Skin of body (tissue), 2 donors: ENCODE data around the gene KRTAP5-7. TPM values are rescaled to one million over a fixed set of nuclear protein-coding genes. Genes with fewer than 3 reads are reported as not detected.
"Not testable (repeated sequence)": the region's sequence is repeated elsewhere in the genome, so short reads cannot be mapped to it uniquely, and the experiment has no call there.

Source experiments
- DNase-seq: peaks from one replicate; lab custom pipeline; 2025; lab: John Stamatoyannopoulos, UW
- total RNA-seq: library from RNA; depleted of rRNA; stranded (reverse); fragments of >200 nt; gene quantifications from one replicate; pipeline ENCODE4 v1.2.3, GENCODE V29; 2014

Gene KRTAP5-7, protein sequence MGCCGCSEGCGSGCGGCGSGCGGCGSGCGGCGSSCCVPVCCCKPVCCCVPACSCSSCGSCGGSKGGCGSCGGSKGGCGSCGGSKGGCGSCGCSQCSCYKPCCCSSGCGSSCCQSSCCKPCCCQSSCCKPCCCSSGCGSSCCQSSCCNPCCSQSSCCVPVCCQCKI
- total RNA-seq = 0.89 TPM

DNA sequence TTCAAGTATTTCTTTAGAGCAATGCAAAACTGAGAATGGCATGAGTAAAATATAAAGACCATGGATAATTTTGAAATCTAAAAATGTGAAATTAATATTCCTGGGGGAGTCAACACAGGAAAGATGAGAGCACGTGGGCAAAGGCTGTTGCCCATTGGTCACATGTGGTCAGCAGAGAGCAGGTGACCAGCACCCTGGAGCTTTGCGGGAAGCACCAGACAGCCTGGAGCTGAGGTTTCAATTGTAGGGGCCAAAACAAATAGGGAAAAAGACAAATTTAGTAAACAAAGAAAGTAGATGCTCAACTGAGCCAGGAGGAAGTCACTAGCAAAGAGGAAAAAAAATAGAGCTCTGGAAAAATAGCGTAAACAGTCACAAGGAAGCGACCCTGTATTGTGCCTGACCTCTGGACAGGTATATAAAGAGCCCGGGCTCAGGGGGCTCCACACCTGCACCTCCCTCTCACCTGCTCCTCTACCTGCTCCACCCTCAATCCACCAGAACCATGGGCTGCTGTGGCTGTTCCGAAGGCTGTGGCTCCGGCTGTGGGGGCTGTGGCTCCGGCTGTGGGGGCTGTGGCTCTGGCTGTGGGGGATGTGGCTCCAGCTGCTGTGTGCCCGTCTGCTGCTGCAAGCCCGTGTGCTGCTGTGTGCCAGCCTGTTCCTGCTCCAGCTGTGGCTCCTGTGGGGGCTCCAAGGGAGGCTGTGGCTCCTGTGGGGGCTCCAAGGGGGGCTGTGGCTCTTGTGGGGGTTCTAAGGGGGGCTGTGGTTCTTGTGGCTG, at the start of gene KRTAP5-7:
Gene KRTAP5-7, plus strand, starts transcription at position 472 of the 780 bp plus-strand sequence. Its CDS starts 34 bp downstream, at position 506.
- DNase-seq = not testable (repeated sequence)

DNA sequence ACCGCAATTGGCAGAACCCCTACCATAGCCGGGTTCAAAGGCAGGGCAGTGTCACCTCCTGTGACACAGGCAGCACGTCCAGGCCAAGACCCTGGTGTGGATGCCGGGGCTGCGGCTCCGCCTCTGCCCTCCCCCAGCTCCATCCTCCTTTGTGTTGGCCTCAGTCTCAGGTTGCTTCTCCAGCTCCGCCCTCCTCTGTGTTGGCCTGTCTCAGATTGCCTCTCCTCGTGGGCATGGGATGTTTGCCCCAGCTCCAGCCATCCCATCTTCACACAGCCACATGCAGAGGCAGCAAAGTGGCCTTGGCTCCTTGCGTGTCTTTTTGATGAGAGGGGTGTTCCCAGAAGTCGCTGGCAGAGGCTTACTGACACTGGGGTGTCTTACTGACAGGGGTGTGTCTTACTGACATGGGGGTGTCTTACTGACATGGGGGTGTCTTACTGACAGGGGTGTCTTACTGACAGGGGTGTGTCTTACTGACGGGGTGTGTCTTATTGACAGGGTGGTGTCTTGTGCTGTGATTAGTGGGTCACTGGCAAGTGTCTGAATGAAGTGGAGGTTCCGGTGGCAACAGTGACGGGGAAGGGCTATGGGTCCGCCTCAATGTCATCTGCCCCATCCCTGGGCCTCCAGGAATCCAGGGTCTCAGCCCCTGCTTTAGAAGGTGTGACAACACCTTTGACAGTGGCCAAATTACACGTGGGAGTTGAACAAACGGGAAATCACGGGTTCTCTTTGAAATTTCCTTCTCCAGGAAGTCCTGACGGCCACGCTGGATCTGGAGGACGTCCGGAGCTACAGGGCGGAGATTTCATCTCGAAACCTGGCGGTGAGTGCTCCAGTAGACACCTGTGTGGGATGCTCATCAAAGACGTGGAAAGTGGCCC, 49.2 kb upstream of the KRTAP5-7 start:
- no peak for DNase-seq

DNA sequence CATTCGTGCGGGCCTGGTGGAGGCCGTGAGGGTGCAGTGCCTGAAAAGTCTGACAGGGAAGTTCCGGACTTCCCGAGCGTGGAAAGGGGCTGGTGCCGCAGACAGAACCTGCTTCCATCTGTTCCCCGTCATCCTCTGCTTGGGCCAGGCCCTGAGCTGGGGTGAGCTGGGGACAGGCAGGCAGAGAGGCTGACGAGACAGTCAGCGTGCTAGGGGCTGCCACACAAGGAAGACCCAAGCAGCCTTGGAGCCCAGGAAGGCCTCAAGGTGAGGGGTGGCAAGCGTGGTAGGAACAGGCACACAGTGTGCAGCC, 48.6 kb upstream of the KRTAP5-7 start:
- no peak for DNase-seq

DNA sequence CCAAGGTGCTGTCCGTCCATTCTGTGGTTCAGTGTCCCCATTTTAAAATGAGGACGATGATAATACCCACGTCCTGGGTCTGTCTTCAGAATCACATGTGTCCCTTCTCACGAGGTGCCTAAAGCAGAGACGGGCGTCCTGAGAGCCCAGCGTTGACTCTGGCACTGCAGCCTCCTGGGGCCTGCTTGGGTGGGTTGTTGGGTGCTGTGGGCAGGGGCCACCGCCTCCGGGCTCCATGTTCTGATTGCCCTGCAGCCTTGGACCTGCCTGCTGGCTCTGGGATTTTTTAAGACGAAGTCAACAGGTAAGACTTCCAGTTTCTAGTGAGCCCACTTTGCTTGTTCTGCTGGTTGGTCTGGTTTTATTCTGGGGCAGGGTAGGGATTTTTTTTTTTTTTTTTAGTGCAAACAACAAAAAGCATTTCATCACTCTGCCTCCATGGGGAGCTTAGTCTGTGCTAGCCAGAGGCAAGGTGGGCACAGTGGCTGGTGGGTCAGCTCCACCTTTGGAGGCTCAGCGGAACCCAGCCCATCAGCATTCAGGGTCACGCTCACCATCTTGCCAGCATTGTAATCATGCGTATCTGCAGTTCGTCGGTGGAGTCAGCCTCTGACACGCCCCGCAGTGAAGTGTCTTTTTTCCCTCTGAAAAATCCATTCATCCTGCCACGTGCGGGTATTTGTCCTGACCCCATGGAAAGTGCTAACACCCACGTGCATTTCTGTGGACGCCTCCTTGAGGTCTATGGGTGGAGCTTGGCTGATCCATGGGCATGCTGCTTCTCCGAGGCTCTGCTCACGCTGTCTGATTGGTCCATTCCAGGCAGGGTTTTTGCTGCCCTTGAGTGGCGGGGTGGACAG, 45.7 kb upstream of the KRTAP5-7 start:
- DNase-seq = no peak

DNA sequence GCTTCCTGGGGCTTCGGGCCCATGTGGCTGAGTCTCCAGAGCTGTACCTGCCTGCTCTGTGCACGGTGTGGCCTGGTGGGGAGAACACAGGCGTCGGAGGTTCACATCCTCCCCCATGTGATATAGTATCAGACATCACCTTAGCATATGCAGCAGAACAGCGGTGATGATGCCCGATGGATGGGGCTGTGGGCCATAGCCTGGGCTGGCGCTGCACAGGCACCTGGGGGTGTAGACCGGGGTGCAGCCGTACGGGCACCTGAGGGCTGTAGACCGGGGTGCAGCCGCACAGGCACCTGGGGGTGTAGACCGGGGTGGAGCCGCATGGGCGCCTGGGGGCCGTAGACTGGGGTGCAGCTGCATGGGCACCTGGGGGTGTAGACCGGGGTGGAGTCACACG, 44.9 kb upstream of the KRTAP5-7 start:
- DNase-seq = no peak

DNA sequence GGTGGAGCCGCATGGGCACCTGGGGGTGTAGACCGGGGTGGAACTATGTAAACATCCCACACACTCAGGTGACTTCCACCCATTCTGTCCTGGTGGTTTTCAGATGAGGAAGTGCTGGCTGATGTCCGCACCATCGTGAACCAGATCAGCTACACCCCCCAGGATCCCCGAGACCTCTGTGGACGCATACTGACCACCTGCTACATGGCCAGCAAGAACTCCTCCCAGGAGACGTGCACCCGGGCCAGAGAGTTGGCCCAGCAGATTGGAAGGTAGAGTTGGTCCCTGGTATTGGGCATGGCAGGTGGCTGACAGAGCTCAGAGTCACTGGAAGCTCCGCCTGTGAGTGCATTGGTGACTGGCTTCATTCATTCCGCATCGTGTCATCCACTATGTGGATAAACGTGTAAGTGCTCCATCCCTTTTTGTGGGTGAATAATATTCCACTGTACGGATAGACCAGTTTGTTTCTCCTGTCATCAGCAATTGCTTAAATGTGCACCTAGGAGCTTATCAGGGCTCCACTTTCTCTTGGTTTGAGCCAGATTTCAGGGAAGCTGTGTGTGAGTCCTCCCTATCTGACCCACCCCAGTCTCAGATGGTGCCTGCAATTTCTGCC, 44.2 kb upstream of the KRTAP5-7 start:
- DNase-seq = no peak

DNA sequence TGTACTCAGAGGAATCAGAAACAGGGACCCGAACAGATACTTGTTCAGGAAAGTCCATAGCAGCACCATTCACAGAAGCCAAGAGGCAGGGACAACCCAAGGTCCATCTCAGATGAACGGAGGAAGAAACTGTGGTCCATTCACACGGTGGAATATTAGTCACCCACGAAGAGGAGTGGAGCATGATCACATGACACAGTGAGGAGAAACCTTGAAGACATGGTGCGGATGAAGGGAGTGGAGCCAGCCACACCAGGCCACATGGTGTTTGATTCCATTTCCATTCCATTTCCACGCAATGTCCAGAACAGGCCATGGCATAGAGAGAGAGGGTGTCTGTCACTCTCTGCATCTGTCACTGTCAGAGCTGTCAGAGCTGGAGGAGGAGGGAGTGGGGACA, 43.4 kb upstream of the KRTAP5-7 start:
- no peak for DNase-seq

DNA sequence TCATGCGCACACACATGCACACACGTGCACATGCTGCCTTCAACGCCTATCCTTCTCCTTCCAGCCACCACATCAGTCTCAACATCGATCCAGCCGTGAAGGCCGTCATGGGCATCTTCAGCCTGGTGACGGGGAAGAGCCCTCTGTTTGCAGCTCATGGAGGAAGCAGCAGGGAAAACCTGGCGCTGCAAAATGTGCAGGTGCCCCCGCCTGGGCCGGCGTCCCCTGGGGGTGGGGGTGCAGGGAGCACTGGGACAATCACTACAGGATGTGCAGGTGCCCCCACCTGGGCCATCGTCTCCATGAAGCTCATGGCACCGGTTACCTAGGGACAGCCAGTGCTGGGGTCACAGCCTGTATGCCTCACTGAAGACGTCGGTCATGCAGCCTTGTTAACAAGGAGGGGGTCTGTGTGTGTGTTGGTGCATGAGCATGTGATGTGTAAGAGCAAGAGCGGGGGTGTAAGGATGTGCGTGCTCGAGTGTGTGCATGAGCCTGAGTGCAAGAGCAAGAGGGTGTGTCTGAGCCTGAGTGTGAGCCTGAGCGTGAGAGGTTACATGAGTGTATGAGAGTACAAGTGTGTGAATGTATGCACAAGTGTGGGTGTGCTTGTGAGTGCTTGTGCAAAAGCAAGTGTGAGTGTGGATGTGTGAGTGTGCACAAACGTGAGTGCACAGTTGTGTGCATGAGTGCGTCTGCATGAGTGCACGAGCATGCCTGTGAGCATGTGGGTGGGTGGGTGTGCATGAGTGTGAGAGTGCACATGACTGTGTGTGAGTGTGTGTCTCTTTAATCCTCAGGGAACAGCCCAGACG, 42.6 kb upstream of the KRTAP5-7 start:
- no peak for DNase-seq

DNA sequence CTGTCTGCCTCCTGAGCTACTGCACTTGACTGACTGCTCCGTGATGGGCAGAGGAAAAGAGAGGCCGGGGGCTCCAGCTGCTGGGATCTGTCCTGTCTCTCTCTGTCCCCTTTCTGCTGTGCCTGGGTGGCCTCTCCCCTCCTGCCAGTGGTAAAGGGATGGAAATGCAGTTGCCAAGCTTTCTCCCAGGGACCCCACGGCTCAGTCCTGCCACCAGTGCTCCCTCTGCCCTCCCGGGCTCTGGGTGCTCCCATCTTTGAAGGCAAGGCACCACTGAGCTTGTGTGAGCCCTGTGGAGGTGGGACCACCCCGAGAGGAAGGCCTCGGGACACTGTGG, 42.0 kb upstream of the KRTAP5-7 start:
- DNase-seq = no peak

DNA sequence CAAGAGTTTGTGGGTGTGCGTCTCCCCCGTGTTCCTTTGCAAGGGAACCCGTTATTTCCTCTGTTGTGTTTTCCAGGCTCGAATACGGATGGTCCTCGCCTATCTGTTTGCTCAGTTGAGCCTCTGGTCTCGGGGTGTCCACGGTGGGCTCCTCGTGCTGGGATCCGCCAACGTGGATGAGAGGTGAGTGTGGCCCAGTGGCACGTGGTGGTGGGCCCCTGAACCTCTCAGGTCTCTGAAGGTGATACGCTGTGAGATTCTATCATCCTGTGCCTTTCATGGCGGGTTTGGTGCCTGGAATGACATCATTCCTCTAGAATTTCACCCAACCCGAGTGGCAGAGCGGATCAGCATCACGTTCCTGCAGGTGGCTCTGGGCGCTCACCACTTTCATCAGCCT, 41.6 kb upstream of the KRTAP5-7 start:
- no peak for DNase-seq

DNA sequence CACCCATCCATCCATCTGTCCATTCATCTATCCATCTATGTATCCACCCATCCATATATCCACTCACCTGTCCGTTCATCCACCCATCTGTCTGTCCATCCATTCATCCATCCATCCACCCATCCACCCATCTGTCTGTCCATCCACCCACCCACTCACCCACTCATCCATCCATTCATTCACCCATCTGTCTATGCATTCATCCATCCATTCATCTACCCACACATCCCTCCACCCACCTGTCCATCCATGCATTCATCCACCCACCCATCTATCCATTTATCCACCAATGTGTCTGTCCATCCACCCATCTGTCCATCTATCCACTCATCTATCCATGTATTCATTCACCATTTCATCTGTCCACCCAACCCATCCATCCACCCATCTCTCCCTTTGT, 40.7 kb upstream of the KRTAP5-7 start:
- DNase-seq = no peak

DNA sequence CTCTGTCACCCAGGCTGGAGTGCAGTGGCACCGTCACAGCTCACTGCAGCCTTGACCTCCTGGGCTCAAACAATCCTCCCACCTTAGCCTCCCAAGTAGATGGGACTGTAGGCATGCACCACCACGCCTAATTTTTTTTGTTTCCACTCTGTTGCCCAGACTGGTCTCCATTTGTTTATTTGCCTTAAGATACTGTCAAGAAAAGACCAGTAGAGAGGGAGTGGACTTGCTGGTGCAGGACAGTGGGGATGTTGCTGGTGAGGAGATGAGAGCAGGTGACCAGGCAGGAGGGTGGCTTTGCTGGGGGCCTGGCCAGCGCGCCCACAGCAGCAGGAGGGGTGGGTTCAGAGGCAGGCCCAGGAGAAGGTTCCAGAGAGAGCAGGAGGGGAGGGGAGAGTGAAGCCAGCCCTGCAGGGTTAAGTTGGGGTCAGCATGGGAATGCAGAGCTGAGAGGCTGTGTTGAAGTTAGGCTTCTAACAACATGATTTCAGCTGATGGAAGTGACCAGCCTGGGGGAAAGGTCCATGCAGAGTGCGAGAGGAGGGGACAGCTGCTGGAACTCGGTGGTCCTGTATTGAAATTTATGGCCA, 38.3 kb upstream of the KRTAP5-7 start:
- no peak for DNase-seq

DNA sequence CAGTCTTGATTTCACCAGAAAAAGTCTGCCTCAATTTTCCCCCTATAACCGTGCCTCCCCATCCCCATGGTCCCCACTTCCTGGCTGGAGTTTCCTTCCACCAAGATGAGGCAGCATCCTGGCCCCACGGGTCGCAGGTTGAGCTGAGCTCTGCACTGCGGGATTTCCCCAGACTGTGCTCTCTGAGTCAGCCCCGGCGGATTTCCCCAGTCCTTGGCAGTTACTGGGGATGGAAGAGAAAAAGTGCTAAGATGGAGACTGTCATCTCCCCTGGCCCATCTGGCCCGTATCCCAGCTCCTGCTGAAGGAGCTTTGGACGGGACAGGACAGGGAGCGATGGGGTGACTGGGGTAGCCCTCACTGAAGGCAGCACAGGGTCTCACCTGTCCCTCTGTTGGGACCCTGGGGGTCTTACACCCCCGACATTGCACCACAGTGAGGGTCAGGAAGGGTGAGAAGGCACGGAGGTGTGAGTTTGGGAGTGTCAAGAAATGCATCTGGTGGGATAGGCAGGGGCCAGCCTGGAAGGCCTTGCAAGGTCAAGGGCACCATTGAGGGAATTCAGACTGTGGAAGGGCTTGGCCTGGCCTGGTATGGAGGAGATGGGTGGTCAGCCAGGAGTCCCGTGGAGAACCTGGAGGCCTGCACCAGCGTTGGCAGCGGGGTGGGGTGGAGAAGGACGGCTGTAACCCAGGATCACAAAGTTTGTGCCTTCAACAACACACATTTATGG, 37.6 kb upstream of the KRTAP5-7 start:
- no peak for DNase-seq

DNA sequence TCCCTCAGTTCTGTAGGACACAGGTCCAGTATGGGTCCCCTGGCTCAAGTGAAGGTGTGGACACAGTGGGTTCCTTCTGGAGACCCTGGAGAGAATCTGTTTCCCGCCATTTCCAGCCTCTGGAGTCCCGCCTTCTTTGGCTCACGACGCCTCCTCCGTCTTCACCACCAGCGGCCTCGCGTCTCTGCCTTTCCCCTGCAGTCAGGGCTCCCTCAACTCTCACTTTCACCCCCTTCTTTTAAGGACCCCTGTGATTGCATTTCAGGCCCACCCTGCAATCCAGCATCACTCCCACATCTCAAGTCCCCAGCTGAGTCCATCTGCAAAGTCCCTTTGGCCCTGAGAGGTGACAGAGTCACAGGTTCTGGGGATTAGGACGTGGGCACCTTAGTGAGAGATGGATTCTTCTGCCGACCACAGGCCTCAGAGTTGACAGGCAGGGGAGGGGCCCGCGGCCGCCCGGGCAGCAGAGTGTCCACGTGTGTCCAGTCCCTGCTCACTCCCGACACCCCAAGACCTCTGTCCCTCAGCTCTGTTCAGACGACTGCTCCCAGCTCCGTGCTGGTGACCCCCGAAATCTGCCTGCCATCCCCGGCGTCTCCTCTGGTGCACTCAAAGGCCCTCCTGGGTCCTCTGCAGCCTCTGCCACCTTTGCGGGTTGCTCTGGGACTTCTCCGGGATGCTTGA, 36.9 kb upstream of the KRTAP5-7 start:
- no peak for DNase-seq

DNA sequence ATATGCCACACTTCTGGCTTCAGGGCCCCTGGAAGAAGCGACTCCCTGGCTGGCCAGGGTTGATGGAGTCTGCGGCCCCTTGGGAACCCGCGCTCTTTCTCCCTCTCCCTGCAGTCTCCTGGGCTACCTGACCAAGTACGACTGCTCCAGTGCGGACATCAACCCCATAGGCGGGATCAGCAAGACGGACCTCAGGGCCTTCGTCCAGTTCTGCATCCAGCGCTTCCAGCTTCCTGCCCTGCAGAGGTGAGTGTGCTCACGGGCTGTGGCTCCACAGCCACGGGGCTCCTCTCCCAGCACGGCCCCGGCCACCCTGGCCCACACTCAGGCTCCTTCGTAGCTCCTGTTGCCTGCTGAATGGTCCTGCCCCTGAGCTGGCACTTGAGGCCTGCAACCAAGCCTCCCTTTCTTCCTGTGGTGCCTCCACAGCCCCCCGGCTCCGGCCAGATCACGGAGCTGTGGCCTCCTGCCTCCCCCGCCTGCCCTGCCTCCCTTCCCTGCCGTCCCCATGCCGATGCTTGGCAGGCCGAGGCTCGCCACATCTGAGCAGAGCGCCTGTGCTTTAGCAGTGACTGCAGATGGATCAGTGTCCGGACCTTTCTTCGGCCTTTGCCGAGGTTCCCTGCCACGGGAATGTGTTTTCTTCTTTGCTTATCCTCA, 36.2 kb upstream of the KRTAP5-7 start:
- no peak for DNase-seq

DNA sequence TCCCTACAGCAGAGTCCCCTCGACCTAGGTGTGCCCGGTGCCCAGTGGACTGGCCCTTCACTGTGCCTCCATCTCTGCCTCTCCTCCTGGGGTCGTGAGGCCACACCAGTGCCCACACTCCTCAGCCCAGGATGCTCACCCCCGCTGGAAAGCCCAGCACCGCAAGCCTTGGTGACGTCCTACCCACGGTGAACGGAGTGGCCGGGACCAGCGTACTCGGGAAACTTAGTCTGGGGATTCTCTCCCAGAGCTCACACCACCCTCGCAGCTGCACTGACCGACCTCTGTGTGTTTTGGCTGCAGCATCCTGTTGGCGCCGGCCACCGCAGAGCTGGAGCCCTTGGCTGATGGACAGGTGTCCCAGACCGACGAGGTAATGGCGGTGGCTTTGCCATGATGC, 35.5 kb upstream of the KRTAP5-7 start:
- DNase-seq = no peak

DNA sequence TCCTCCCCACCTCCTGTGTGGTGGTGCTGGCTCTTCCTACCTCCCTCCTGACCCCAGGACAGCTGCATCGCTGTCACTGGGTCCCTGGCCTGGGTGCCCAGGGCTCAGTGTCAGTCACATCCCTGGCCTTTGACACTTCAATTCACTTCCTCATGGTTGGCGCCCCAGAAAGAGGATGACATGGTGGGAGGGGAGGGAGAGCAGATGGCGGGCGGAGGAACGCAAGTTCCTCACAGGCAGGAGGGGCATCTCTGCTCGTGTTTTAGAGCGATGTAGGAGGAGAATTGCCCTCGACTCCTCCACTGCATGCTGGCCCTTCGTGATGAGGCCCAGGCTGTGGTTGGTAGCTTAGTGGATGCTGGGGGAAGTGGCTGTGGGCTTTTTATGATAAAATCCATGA, 35.1 kb upstream of the KRTAP5-7 start:
- DNase-seq = no peak
